Esophagus muscularis mucosa (tissue), 3 donors: ENCODE results near the gene TEX44.

Source experiments
- CTCF ChIP-seq, 3 experiments: fragments of 200-600 bp in 2 of 3; fragments of 450-650 bp in 1 of 3; sonication (generic) in 2 of 3; IDR thresholded peaks; one replicate each; pipeline ENCODE4 v1.5.1; 2017 to 2019; ENCODE audit warnings: antibody characterized with exemption in 3 of 3, mild to moderate bottlenecking in 2 of 3, moderate library complexity in 1 of 3
- POLR2A ChIP-seq: fragments of 450-650 bp; IDR thresholded peaks from one replicate; pipeline ENCODE4 v1.6.1; 2017; ENCODE audit warnings: antibody characterized with exemption, moderate library complexity, mild to moderate bottlenecking, low read depth
- POLR2AphosphoS5 ChIP-seq, 2 donors: sonication (generic); formaldehyde crosslinking; IDR thresholded peaks; one replicate each; pipeline ENCODE4 v1.6.1; 2017; ENCODE audit warnings: antibody characterized with exemption in 2 of 2

- TF ChIP-seq CTCF (IDR thresholded peaks at IDR 0.05) (no peak), POLR2A (no peak), POLR2AphosphoS5 (IDR thresholded peaks at IDR 0.05) (no peak)
These were observed 24.4 kb upstream of the TEX44 start for GRCh38 chr2:231568098-231568784.
